Astrocyte of the spinal cord (primary cell): ENCODE results near the gene PLPPR1.

ENCODE experiments used
- DNase-seq: peaks from one replicate; pipeline ENCODE4 v3.0.0; 2011; ENCODE audit warnings: low read depth, low spot score
- H3K4me3 ChIP-seq: 2 replicates; pipeline ENCODE4 v1.5.1; 2011; ENCODE audit warnings: low read depth, mild to moderate bottlenecking, low read length, moderate library complexity
- CTCF ChIP-seq: IDR thresholded peaks from 2 replicates; pipeline ENCODE4 v1.5.1; 2012; ENCODE audit warnings: low read depth, mild to moderate bottlenecking, low read length, inconsistent platforms
- in situ Hi-C: cut with HindIII; loops from 2 replicates; pipeline ENCODE4 v1.10.0; 2017; ENCODE audit warnings: low sequenced_read_pairs

PLPPR1 gene

GRCh38 chr9:101341958-101342357 lies 313.4 kb downstream of the PLPPR1 start:
- in situ Hi-C loops = no loop called here
- no peak for DNase-seq
- no peak overlapping the region for H3K4me3 ChIP-seq
- no peak for TF ChIP-seq CTCF

GRCh38 chr9:101342595-101342994 lies 314.1 kb downstream of the PLPPR1 start:
- H3K4me3 ChIP-seq = no peak overlapping the region
- no peak for TF ChIP-seq CTCF
- in situ Hi-C loops = no loop called here
- DNase-seq = no peak

- DNase-seq = no peak
- in situ Hi-C loops = no loop called here
- no peak for TF ChIP-seq CTCF
- H3K4me3 ChIP-seq = no peak overlapping the region
These were observed 321.8 kb downstream of the PLPPR1 start for GRCh38 chr9:101350285-101350684.

GRCh38 chr9:101352892-101353463 lies 324.5 kb downstream of the PLPPR1 start:
- in situ Hi-C loops = no loop called here
- no peak overlapping the region for H3K4me3 ChIP-seq
- TF ChIP-seq CTCF = no peak
- DNase-seq = no peak

GRCh38 chr9:101353683-101354082 lies 325.2 kb downstream of the PLPPR1 start:
- H3K4me3 ChIP-seq = no peak overlapping the region
- TF ChIP-seq CTCF = no peak
- in situ Hi-C loops = no loop called here
- DNase-seq = no peak

- no peak for DNase-seq
- TF ChIP-seq CTCF = no peak
- H3K4me3 ChIP-seq = no peak overlapping the region
- in situ Hi-C loops = no loop called here
These were observed 325.7 kb downstream of the PLPPR1 start for GRCh38 chr9:101354143-101354764.
